ENCODE measurements around the gene RPTOR.

DNA sequence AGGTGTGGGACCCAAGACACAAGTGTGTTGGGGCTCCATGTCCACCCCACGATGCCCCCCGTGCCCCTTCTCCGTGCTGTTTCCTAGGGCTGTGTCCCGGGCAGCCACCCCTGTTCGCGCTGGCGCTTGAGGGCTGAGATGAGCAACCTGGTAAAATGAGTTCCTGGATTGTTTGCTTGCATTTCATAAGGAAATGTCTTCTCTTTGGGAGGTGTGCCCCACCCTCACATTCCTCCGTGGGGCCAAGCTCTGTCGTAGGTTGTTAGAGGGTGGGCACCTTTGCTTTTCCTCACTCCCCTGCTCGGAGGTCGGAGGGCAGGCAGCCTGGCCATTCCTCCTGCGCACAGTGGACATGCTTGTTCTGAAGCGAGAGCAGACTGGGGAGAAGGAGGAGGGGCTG is 275.7 kb downstream of the RPTOR start:
- TF ChIP-seq, protein P1, sequence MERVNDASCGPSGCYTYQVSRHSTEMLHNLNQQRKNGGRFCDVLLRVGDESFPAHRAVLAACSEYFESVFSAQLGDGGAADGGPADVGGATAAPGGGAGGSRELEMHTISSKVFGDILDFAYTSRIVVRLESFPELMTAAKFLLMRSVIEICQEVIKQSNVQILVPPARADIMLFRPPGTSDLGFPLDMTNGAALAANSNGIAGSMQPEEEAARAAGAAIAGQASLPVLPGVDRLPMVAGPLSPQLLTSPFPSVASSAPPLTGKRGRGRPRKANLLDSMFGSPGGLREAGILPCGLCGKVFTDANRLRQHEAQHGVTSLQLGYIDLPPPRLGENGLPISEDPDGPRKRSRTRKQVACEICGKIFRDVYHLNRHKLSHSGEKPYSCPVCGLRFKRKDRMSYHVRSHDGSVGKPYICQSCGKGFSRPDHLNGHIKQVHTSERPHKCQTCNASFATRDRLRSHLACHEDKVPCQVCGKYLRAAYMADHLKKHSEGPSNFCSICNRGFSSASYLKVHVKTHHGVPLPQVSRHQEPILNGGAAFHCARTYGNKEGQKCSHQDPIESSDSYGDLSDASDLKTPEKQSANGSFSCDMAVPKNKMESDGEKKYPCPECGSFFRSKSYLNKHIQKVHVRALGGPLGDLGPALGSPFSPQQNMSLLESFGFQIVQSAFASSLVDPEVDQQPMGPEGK (CRISPR knock-in tag; IDR thresholded peaks at IDR 0.05; ENCODE audit: borderline replicate concordance): no peak
- TF ChIP-seq CREB5 (CRISPR knock-in tag; IDR thresholded peaks at IDR 0.05; ENCODE audit: low read depth) (no peak), ZFP3 (CRISPR knock-in tag; IDR thresholded peaks at IDR 0.05) (no peak), SNAI2 (CRISPR knock-in tag; IDR thresholded peaks at IDR 0.05) (no peak), CSRNP3 (CRISPR knock-in tag; IDR thresholded peaks at IDR 0.05) (no peak), RARB (CRISPR knock-in tag; IDR thresholded peaks at IDR 0.05) (no peak)

Data from SK-N-SH treated with all-trans-retinoic acid at 6 μM for 48 hours (cell line).